ENCODE data around the gene NAA60. TPM values are rescaled to one million over a fixed set of nuclear protein-coding genes. Genes with fewer than 3 reads are reported as not detected.

Gene NAA60
- total and polyA plus RNA-seq, 9 of the 15 experiments (the other 6 are each of a cell fraction or from before 2014, with no cell fraction given), result 2.1 to 49.4 (median 10.3) TPM

- no TSS peak for BruUV-seq (replicated peaks)
- H3K4me3 ChIP-seq, result no peak overlapping the region
- H3K36me3 ChIP-seq (ENCODE audit: control insufficient read depth, insufficient read depth, low read length), result peaks cover under 1% of the 10 kb centered on the region; the same call in 1 of the 3 replicates
- intact Hi-C loops (cut with micrococcal nuclease), result loop anchor here (5.0 kb wide), 1 partner anchor 119 kb away; no protein-coding TSS in a partner anchor
- in situ Hi-C loops (cut with MboI), result no loop called here
- no peaks in the 10 kb centered on the region for H3K79me2 ChIP-seq (ENCODE audit: control insufficient read depth, insufficient read depth, low read length)
- H3K27ac ChIP-seq (ENCODE audit: extremely low read depth, low read depth, low read length), result no peak overlapping the region
- no peak overlapping the region for H3K9ac ChIP-seq (ENCODE audit: insufficient read depth in 1 of 2, low read depth in 2 of 2, low read length in 2 of 2)
- DNase-seq (ENCODE audit: extremely low read depth in 1 of 4, low spot score in 3 of 4), result no peak
- no peaks in the 10 kb centered on the region for H3K9me3 ChIP-seq (replicated peaks; ENCODE audit: control insufficient read depth, insufficient read depth, low read depth, low read length)
- 57% methylated on average over 2 of the region's 2 CpGs for WGBS (ENCODE audit: insufficient coverage, low coverage, missing lambda C conversion rate)
- H4K20me1 ChIP-seq (replicated peaks; ENCODE audit: control insufficient read depth, insufficient read depth, low read length), result no peaks in the 10 kb centered on the region
- no peak for FAIRE-seq
- CTCF ChIA-PET (ENCODE audit: low intra/inter-chr PET ratio), result no interaction called here
- POLR2A ChIA-PET, result no interaction called here
- no peak for TF ChIP-seq IRF2 (CRISPR knock-in tag; IDR thresholded peaks at IDR 0.05)
- TF ChIP-seq ZNF583 (CRISPR knock-in tag; IDR thresholded peaks at IDR 0.05), result peak; percentile 88; the same call in 1 of the 2 replicates
- H3K9me1 ChIP-seq (ENCODE audit: control insufficient read depth, insufficient read depth, low read length), result peaks cover 3% of the 10 kb centered on the region
- H2AFZ ChIP-seq (ENCODE audit: low read depth, low read length), result no peak overlapping the region
- ATAC-seq, result no peak
- no peaks in the 10 kb centered on the region for H3K27me3 ChIP-seq (ENCODE audit: control insufficient read depth in 2 of 2, insufficient read depth in 2 of 2, low read length in 2 of 2)
- no peak overlapping the region for H3K4me2 ChIP-seq (ENCODE audit: insufficient read depth, low read length)
- H3K4me1 ChIP-seq (replicated peaks in 1 of 2; ENCODE audit: control insufficient read depth in 2 of 2, insufficient read depth in 2 of 2, low read length in 2 of 2), result no peaks in the 10 kb centered on the region
Measured at GRCh38 chr16:3528406-3528805, 84.9 kb downstream of the NAA60 start.

GRCh38 chr16:3529175-3529574 is 85.7 kb downstream of the NAA60 start:
- H3K9me3 ChIP-seq (replicated peaks; ENCODE audit: control insufficient read depth, insufficient read depth, low read depth, low read length), result no peaks in the 10 kb centered on the region
- H3K9me1 ChIP-seq (ENCODE audit: control insufficient read depth, insufficient read depth, low read length), result peaks cover 3% of the 10 kb centered on the region
- ATAC-seq (no peak), DNase-seq (ENCODE audit: extremely low read depth in 1 of 4, low spot score in 3 of 4) (no peak), FAIRE-seq (no peak)
- ChIA-PET CTCF (ENCODE audit: low intra/inter-chr PET ratio) (no interaction called here), POLR2A (no interaction called here)
- no peak overlapping the region for H3K4me3 ChIP-seq
- H3K4me1 ChIP-seq (replicated peaks in 1 of 2; ENCODE audit: control insufficient read depth in 2 of 2, insufficient read depth in 2 of 2, low read length in 2 of 2), result no peaks in the 10 kb centered on the region
- H3K4me2 ChIP-seq (ENCODE audit: insufficient read depth, low read length), result no peak overlapping the region
- intact Hi-C loops (cut with micrococcal nuclease), result loop anchor here (5.0 kb wide), 1 partner anchor 118 kb away; no protein-coding TSS in a partner anchor
- TF ChIP-seq POLR2AphosphoS2 (IDR thresholded peaks at IDR 0.05; ENCODE audit: low read length) (no peak), ZNF224 (CRISPR knock-in tag; IDR thresholded peaks at IDR 0.05) (no peak), NCOA2 (IDR thresholded peaks at IDR 0.05; ENCODE audit: partially characterized antibody in 2 of 2) (peak in 1 of 2 experiments; percentile 62), POU5F1 (IDR thresholded peaks at IDR 0.05; ENCODE audit: borderline replicate concordance, low read depth, low read length, partially characterized antibody) (no peak)
- no peak overlapping the region for H3K9ac ChIP-seq (ENCODE audit: insufficient read depth in 1 of 2, low read depth in 2 of 2, low read length in 2 of 2)
- no peaks in the 10 kb centered on the region for H3K27me3 ChIP-seq (ENCODE audit: control insufficient read depth in 2 of 2, insufficient read depth in 2 of 2, low read length in 2 of 2)
- H3K79me2 ChIP-seq (ENCODE audit: control insufficient read depth, insufficient read depth, low read length), result no peaks in the 10 kb centered on the region
- BruUV-seq (replicated peaks), result no TSS peak
- in situ Hi-C loops (cut with MboI), result no loop called here
- no peaks in the 10 kb centered on the region for H4K20me1 ChIP-seq (replicated peaks; ENCODE audit: control insufficient read depth, insufficient read depth, low read length)
- no peak overlapping the region for H2AFZ ChIP-seq (ENCODE audit: low read depth, low read length)
- H3K27ac ChIP-seq (ENCODE audit: extremely low read depth, low read depth, low read length), result no peak overlapping the region
- no peaks in the 10 kb centered on the region for H3K36me3 ChIP-seq (ENCODE audit: control insufficient read depth, insufficient read depth, low read length)
